ENCODE results near the gene CCDC148.

The CCDC148 gene

DNA sequence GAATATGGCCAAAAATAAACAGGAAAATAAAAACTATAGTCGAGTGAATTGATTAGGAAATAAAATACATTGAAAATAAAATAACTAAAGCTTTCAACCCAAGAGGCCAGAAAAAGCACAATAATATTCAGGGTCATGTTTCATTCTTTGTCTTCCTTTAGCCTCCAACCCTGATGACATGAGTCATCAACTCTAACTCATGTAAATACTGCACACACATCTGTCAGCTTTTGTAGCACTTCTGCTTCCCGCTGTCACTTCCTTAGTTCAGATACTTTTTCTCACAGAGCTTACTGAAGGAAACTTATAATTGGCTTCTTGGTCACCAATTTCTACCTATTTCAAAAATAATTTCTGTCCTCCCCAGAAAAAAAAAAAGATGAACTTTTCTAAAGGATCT, 242.1 kb downstream of the CCDC148 start:
- FAIRE-seq (peak; percentile 55), DNase-seq (ENCODE audit: insufficient read length, low spot score) (no peak)
- TF ChIP-seq PAX5 (IDR thresholded peaks at IDR 0.05; ENCODE audit: insufficient read depth, low read length, severe bottlenecking) (no peak), SPI1 (IDR thresholded peaks at IDR 0.05; ENCODE audit: low read depth, low read length) (peak; percentile 87), POLR2A (IDR thresholded peaks at IDR 0.05; ENCODE audit: low read depth, low read length) (no peak), POU2F2 (IDR thresholded peaks at IDR 0.05; ENCODE audit: low read depth, low read length) (no peak)

DNA sequence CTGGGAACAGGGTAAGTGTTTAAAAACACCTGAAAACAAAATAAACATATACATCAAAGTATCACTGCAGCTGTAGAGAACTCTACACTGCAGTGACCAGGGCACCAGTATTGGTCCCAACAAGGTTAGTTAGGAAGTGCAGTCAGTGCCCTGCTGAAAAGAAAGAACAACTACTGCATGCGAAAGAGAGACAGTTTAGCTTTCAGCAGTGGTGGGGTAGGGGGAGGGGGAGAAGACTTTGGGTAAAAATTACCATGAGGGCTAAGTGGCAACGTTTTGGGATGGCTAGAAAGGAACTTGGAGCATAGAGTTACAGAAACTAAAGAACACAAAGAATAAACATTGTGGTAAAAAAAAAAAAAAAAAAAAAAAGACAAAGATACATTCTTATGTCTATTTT, 242.8 kb downstream of the CCDC148 start:
- no peak for TF ChIP-seq POU2F2 (IDR thresholded peaks at IDR 0.05; ENCODE audit: low read depth, low read length)
- TF ChIP-seq TAF1 (IDR thresholded peaks at IDR 0.05; ENCODE audit: low read depth, low read length), result no peak
- no peak for TF ChIP-seq PAX5 (IDR thresholded peaks at IDR 0.05; ENCODE audit: insufficient read depth, low read length, severe bottlenecking)
- TF ChIP-seq POLR2A (IDR thresholded peaks at IDR 0.05; ENCODE audit: low read depth, low read length), result no peak
- no peak for TF ChIP-seq POLR2AphosphoS5 (IDR thresholded peaks at IDR 0.05; ENCODE audit: low read depth, low read length)
- TF ChIP-seq SPI1 (IDR thresholded peaks at IDR 0.05; ENCODE audit: low read depth, low read length), result no peak
- FAIRE-seq (no peak), DNase-seq (ENCODE audit: insufficient read length, low spot score) (no peak)

DNA sequence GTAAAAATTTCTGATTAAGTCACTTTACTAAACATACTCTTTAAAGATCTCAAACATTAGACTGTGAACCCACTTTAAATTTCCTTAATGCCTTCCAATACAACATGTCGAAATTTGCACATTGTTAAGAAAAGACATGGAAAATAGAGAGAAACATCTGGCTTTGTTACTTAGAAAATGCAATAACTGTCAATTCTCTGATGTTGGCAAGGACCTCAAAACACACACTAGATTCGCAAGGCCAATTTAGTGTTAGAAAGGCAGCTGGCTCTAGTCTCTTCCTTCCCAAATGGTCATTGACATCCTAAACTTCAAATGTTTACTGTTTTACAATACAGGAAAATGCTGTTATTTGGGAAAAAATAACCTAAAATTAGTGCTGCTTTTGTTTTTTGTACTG, 244.3 kb downstream of the CCDC148 start:
- FAIRE-seq, result no peak
- no peak for TF ChIP-seq PAX5 (IDR thresholded peaks at IDR 0.05; ENCODE audit: insufficient read depth, low read length, severe bottlenecking)
- TF ChIP-seq POLR2A (IDR thresholded peaks at IDR 0.05; ENCODE audit: low read depth, low read length), result no peak
- TF ChIP-seq POLR2AphosphoS5 (IDR thresholded peaks at IDR 0.05; ENCODE audit: low read depth, low read length), result no peak
- no peak for TF ChIP-seq TAF1 (IDR thresholded peaks at IDR 0.05; ENCODE audit: low read depth, low read length)
- no peak for TF ChIP-seq POU2F2 (IDR thresholded peaks at IDR 0.05; ENCODE audit: low read depth, low read length)
- no peak for DNase-seq (ENCODE audit: insufficient read length, low spot score)

DNA sequence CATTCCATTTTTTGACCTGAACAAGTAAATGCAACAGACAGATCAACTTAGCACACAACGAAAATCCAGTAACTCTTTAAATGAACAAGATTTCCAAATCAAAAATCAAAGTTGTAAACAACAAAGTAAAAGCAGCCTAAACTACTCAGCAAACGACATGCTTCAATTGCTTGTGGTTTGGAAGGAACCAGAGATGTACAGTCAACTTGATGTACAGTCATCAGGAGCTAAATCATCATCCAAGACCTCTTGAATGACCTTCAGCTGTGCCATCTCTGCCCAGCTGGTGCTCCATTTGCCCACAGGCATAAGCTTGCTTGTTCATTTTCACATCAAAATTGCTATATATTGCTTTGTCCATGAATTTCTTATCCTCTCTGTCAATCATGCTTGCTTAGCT, 245.1 kb downstream of the CCDC148 start:
- no peak for FAIRE-seq
- TF ChIP-seq POU2F2 (IDR thresholded peaks at IDR 0.05; ENCODE audit: low read depth, low read length), result no peak
- no peak for TF ChIP-seq POLR2A (IDR thresholded peaks at IDR 0.05; ENCODE audit: low read depth, low read length)
- no peak for TF ChIP-seq PAX5 (IDR thresholded peaks at IDR 0.05; ENCODE audit: insufficient read depth, low read length, severe bottlenecking)
- no peak for TF ChIP-seq SPI1 (IDR thresholded peaks at IDR 0.05; ENCODE audit: low read depth, low read length)
- no peak for TF ChIP-seq TAF1 (IDR thresholded peaks at IDR 0.05; ENCODE audit: low read depth, low read length)
- TF ChIP-seq POLR2AphosphoS5 (IDR thresholded peaks at IDR 0.05; ENCODE audit: low read depth, low read length), result no peak
- DNase-seq (ENCODE audit: insufficient read length, low spot score), result no peak

DNA sequence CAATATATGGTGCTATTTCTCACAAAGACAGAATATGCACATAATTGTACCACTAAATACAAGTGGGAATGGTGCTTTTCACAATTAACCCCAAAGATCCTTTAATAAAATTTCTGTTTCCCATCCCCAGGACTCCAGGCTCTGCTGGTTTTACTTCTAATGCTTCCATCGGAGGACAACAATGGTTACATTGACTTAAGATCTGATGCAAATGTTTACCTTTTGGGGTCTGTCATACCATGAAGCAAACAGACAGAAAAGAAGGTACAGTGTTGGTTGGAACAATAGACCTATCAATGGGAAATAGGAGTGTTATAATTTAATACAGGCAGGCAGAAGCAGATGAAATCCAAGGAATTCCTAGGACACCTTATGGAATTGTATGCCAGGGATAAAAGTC, 249.2 kb downstream of the CCDC148 start:
- TF ChIP-seq TAF1 (IDR thresholded peaks at IDR 0.05; ENCODE audit: low read depth, low read length) (no peak), PAX5 (IDR thresholded peaks at IDR 0.05; ENCODE audit: insufficient read depth, low read length, severe bottlenecking) (no peak), POLR2AphosphoS5 (IDR thresholded peaks at IDR 0.05; ENCODE audit: low read depth, low read length) (no peak), POLR2A (IDR thresholded peaks at IDR 0.05; ENCODE audit: low read depth, low read length) (no peak)
- no peak for DNase-seq (ENCODE audit: insufficient read length, low spot score)
- FAIRE-seq, result no peak

DNA sequence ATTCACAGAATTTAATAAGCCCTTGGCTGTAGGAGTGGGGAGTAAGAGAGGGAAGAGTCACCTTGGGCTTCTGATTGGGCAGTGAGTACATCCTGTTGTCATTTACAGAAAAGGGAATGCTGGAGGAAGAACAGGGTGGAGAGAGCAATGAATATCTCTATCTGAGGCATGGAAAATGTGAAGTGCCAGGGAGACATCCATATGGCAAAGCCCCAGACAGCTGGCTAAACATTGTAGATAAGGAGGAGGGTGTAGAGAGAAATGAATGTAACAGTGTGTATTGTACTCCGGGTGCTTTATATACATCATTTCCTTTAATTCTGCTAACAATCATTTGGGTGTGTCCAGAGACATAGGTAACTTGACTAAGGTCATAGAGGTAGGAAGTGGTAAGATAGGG, 251.3 kb downstream of the CCDC148 start:
- FAIRE-seq (no peak), DNase-seq (ENCODE audit: insufficient read length, low spot score) (no peak)
- TF ChIP-seq POLR2A (IDR thresholded peaks at IDR 0.05; ENCODE audit: low read depth, low read length), result no peak
- no peak for TF ChIP-seq POU2F2 (IDR thresholded peaks at IDR 0.05; ENCODE audit: low read depth, low read length)
- TF ChIP-seq SPI1 (IDR thresholded peaks at IDR 0.05; ENCODE audit: low read depth, low read length), result no peak

DNA sequence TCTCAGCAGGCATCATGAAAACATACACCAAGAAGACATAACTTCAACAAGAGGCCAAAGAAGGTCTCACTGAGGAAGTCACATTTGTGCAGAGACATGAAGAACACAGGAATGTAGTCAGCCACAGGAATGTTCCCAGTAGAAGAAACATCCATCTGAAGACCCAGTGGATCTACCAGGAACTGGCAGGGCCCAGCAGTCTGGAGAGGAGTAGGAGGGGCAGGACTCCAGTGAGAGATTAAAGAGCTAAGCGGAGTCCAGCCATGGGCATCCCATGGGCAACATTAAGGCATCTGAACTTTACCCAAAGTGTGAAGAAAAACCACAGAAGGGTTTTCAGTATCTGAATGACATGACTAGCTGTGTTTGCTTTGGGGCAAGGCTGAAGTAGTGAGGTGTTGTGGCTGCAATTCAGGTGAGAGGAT, 251.8 kb downstream of the CCDC148 start:
- no peak for DNase-seq (ENCODE audit: insufficient read length, low spot score)
- TF ChIP-seq SPI1 (IDR thresholded peaks at IDR 0.05; ENCODE audit: low read depth, low read length) (no peak), POLR2AphosphoS5 (IDR thresholded peaks at IDR 0.05; ENCODE audit: low read depth, low read length) (no peak), POLR2A (IDR thresholded peaks at IDR 0.05; ENCODE audit: low read depth, low read length) (no peak), POU2F2 (IDR thresholded peaks at IDR 0.05; ENCODE audit: low read depth, low read length) (no peak), PAX5 (IDR thresholded peaks at IDR 0.05; ENCODE audit: insufficient read depth, low read length, severe bottlenecking) (no peak)
- no peak for FAIRE-seq

DNA sequence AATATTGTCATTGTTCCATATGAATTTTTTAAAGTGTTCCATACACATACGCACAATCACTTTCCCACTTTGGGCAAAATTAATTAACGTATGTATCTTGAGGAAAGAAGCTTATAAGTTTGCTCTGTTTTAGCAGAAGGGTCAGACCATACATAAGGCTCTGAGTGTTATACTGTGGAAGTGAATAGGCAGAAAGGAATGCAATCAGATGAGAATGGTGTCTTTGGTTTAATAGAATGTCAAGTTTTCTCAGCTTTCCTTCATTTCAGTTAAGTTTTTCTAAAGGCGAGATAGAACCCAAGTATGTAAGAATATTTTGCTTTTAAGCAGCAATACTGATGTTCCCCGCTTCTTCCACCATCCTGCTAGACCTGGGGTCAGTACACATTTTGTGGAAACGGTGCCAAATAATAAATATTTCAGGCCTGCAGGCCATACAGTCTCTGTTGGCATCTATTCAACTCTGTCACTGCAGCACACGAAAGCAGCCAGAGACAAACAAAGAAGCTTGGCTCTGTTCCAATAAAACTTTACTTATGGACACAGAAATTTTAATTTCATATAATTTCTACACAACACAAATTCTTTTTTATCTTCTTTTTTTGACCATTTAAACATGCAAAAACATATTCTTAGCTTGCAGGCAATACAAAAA, 254.3 kb downstream of the CCDC148 start:
- FAIRE-seq (no peak), DNase-seq (ENCODE audit: insufficient read length, low spot score) (no peak)
- TF ChIP-seq PAX5 (IDR thresholded peaks at IDR 0.05; ENCODE audit: insufficient read depth, low read length, severe bottlenecking) (no peak), POLR2AphosphoS5 (IDR thresholded peaks at IDR 0.05; ENCODE audit: low read depth, low read length) (no peak)

DNA sequence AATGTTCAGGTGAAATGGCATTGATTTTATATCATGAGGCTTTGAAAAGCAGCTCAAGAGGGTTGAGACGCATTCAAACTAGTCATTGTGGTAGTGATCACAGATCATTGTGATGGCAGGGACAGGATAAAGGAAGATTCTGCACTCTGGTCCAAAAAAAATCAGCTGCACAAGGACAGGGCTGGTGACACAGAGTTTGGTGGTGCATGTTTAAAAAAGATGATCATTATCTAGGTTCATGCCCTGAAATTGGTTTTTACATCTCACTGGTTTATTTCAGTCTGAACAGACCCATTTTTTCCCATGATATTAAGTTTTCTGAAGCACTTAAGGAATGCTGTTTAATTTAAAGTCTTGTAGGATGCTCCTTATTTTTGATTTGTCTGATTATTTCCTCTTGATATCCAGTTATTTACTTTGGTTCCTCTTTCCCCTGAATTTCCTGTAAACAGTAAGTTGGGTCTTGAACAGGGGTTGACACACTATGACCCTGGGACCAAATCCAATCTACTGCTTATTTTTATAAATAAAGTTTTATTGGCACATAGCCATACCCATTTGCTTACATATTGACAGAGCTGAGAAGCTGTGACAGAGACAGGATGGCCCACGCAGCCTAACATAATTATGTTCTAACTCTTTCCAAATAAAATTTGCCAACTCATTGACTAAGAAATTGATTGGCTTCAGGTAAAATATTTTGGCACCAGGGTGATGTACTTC, 256.5 kb downstream of the CCDC148 start:
- DNase-seq (ENCODE audit: insufficient read length, low spot score) (no peak), FAIRE-seq (no peak)
- TF ChIP-seq PAX5 (IDR thresholded peaks at IDR 0.05; ENCODE audit: insufficient read depth, low read length, severe bottlenecking), result no peak
- TF ChIP-seq POLR2A (IDR thresholded peaks at IDR 0.05; ENCODE audit: low read depth, low read length), result no peak
- TF ChIP-seq TAF1 (IDR thresholded peaks at IDR 0.05; ENCODE audit: low read depth, low read length), result no peak
- TF ChIP-seq POU2F2 (IDR thresholded peaks at IDR 0.05; ENCODE audit: low read depth, low read length), result no peak
- no peak for TF ChIP-seq SPI1 (IDR thresholded peaks at IDR 0.05; ENCODE audit: low read depth, low read length)
- TF ChIP-seq POLR2AphosphoS5 (IDR thresholded peaks at IDR 0.05; ENCODE audit: low read depth, low read length), result no peak

DNA sequence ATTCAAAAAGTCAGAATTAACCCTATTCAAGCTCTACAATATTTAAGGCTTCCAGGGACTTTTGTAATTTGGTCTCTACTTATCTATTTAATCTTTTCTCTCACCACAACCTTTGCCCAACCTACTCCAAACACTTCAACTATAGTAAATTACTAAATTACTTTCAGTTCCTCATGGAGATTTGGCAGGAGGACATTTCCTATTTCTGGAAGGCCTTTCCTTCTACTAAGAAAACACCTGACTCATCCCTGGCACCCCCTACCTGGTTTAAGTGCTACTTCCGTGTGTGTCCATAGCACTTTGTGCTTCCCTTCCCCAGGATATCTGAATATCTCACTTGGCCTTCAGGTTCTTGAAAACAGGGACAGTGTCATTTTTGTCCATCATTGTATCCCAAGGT, 258.6 kb downstream of the CCDC148 start:
- TF ChIP-seq TAF1 (IDR thresholded peaks at IDR 0.05; ENCODE audit: low read depth, low read length) (no peak), SPI1 (IDR thresholded peaks at IDR 0.05; ENCODE audit: low read depth, low read length) (peak; percentile 14; the same call in 1 of the 2 replicates), POU2F2 (IDR thresholded peaks at IDR 0.05; ENCODE audit: low read depth, low read length) (no peak), PAX5 (IDR thresholded peaks at IDR 0.05; ENCODE audit: insufficient read depth, low read length, severe bottlenecking) (no peak)
- FAIRE-seq, result no peak
- DNase-seq (ENCODE audit: insufficient read length, low spot score), result no peak
